ENCODE measurements around the gene FAM240A. TPM values are rescaled to one million over a fixed set of nuclear protein-coding genes. Genes with fewer than 3 reads are reported as not detected.

FAM240A gene
- total RNA-seq, 1 donor from 2014 or later = not detected

DNA sequence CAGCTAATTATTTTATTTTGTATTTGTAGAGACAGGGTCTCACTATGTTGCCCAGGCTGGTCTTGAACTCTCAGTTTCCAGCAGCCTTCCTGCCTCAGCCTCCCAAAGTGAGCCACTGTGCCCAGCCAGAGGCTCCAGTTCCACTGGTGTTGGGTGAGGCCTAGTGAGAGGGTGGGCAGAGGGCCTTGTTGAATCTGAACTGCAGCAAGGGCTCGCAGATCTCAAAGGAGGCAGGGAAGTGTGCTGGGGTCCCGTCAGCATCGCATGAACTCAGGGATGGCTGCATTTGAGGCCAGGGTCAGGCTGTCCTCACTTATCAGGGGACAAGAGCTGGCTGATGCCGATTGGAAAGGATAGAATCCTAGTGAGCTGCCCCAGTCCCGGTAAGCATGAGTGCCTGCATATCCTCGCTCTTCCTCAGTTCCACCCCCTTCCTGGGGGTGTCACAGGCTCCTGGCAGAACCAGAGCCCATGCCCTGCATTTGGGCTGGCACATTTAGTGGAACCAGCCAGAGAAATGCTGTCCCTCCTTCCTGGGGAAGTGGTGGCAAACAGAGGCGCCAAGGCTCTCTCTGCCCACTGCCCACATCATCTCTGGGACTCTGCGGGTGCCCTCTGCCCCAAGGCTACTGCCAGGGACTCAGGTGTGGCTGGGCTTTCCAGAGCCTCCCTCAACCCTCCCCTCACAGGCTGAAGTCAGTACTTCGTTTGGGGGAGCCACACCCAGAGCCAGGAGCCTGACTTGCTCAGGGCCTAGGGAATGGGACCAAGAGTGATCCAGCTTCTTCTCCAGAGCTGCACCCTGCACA lies 57.1 kb downstream of the FAM240A start:
- Mint-ChIP-seq H3K27me3 (ENCODE audit: unreplicated experiment) (no peaks in the 10 kb centered on the region), H3K9me3 (ENCODE audit: unreplicated experiment) (no peaks in the 10 kb centered on the region), H3K27ac (ENCODE audit: unreplicated experiment) (no peak overlapping the region), H3K36me3 (ENCODE audit: unreplicated experiment) (no peaks in the 10 kb centered on the region), H3K4me3 (ENCODE audit: unreplicated experiment) (no peak overlapping the region), H3K4me1 (ENCODE audit: unreplicated experiment) (no peaks in the 10 kb centered on the region)
- DNase-seq (ENCODE audit: extremely low spot score, unreplicated experiment) = no peak
- TF ChIP-seq, protein P1, sequence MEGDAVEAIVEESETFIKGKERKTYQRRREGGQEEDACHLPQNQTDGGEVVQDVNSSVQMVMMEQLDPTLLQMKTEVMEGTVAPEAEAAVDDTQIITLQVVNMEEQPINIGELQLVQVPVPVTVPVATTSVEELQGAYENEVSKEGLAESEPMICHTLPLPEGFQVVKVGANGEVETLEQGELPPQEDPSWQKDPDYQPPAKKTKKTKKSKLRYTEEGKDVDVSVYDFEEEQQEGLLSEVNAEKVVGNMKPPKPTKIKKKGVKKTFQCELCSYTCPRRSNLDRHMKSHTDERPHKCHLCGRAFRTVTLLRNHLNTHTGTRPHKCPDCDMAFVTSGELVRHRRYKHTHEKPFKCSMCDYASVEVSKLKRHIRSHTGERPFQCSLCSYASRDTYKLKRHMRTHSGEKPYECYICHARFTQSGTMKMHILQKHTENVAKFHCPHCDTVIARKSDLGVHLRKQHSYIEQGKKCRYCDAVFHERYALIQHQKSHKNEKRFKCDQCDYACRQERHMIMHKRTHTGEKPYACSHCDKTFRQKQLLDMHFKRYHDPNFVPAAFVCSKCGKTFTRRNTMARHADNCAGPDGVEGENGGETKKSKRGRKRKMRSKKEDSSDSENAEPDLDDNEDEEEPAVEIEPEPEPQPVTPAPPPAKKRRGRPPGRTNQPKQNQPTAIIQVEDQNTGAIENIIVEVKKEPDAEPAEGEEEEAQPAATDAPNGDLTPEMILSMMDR (IDR thresholded peaks at IDR 0.05) = no peak

DNA sequence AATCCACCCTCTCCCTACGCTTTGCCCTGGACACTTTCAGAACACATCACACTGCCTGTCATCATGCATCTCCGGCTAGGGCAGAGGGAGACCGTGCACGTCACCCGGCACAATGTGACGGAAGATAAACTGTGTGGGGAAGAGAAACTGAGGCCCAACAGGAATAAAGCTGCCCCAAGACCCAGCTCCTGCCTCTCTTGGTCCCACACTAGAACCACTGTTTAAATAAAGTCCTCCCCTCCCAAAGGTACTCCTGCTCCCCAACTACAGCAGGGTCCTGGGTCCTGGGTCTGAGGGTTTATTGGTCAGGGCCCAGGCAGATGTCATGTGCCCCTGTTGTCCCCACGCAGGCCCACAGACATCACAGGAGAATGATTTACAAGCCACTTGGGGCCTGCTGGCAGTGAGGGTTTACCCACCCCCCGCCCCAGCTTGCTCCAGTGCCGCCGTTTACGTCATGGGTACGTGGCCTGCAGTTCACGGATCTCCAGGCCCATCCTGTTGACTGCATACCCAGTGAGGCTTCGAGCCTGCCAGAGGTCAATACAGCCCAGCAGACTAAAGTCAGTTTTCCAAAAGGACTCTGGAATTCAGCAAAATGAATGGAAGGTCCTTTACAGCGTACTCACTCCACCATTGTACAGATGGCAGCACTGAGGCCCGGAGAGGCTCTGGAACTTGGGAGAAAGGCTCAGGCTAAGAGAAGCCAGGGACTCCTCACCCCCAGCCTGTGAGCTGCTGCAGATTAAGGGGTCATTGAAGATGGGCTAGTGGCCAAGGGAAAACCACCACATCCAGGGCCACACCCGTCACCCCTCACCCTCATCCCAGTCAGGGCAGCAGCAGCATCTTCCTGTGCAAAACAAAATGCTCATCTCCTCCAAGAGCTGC lies 57.9 kb downstream of the FAM240A start:
- Mint-ChIP-seq H3K9me3 (ENCODE audit: unreplicated experiment) (no peaks in the 10 kb centered on the region), H3K27me3 (ENCODE audit: unreplicated experiment) (no peaks in the 10 kb centered on the region), H3K4me3 (ENCODE audit: unreplicated experiment) (no peak overlapping the region), H3K27ac (ENCODE audit: unreplicated experiment) (no peak overlapping the region), H3K4me1 (ENCODE audit: unreplicated experiment) (no peaks in the 10 kb centered on the region), H3K36me3 (ENCODE audit: unreplicated experiment) (no peaks in the 10 kb centered on the region)
- DNase-seq (ENCODE audit: extremely low spot score, unreplicated experiment) = no peak
- TF ChIP-seq, protein P1 (IDR thresholded peaks at IDR 0.05) = no peak

DNA sequence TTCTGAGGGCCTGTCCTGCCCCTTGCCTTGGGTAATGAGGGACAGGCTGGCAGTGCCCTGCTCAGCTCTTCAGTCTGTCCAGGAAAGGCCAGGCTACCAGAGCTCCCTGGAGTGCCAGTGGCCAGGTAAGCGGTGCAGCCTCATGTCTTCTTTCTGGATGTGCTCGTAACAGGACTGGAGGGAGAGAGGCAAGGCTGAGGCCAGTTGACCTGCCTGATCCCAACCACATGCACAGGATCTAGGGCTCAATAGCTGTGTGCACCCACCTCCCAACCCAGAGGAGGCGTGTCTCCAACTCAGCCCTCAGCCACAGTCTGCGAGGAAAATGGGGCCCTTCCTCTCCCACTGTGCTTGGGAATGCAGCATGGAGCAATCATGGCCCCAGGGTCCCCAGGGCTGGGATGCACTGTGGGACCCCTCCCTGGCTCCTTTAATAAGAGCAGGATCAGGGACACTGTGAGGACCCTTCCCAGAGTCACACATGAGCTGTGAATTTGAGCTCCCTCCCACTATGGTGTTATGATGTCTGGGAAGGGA lies 58.6 kb downstream of the FAM240A start:
- Mint-ChIP-seq H3K9me3 (ENCODE audit: unreplicated experiment) (no peaks in the 10 kb centered on the region), H3K27me3 (ENCODE audit: unreplicated experiment) (no peaks in the 10 kb centered on the region), H3K27ac (ENCODE audit: unreplicated experiment) (no peak overlapping the region), H3K36me3 (ENCODE audit: unreplicated experiment) (no peaks in the 10 kb centered on the region), H3K4me1 (ENCODE audit: unreplicated experiment) (no peaks in the 10 kb centered on the region), H3K4me3 (ENCODE audit: unreplicated experiment) (no peak overlapping the region)
- TF ChIP-seq, protein P1 (IDR thresholded peaks at IDR 0.05) = no peak
- no peak for DNase-seq (ENCODE audit: extremely low spot score, unreplicated experiment)

DNA sequence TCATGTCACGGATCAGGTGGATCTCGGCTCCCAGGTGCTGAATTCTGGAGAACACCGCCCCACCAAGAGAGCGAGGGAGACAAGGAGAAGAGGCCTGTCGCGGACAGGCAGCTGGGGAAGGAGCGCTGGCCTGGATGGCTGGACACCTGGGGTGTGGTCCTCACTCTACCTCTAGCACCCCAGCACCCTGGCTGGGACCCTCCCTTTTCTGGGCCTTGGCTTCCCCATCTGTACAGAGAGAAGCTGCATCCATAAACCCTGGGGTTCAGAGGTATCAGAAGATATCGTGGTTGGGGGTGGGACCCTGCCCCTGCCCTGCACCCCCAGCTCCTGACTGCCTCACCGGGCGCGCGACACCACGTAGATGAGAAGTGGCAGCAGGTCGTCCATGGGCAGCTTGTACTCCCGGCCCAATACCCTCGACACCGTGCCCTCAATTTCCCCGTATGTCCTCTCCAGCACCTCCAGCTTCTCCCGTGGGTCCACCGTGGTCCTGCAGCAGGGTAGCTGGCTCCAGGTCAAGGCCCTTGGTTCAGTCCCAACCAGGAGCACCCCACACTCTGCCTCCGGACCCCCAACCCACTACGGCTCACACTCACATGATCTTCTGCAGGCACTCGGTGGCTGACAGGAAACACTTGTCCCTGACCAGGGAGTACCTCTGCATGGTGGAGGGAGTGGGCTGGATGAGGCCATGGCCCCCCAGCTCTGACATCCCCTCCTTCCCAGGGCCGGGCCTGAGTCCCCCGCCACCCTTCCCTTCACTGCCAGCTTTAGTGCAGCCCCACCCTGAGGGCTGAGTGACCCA lies 59.4 kb downstream of the FAM240A start:
- no peaks in the 10 kb centered on the region for H3K27me3 Mint-ChIP-seq (ENCODE audit: unreplicated experiment)
- H3K4me1 Mint-ChIP-seq (ENCODE audit: unreplicated experiment) = no peaks in the 10 kb centered on the region
- TF ChIP-seq, protein P1 (IDR thresholded peaks at IDR 0.05) = no peak
- DNase-seq (ENCODE audit: extremely low spot score, unreplicated experiment) = no peak
- no peaks in the 10 kb centered on the region for H3K9me3 Mint-ChIP-seq (ENCODE audit: unreplicated experiment)
- H3K4me3 Mint-ChIP-seq (ENCODE audit: unreplicated experiment) = no peak overlapping the region
- no peaks in the 10 kb centered on the region for H3K36me3 Mint-ChIP-seq (ENCODE audit: unreplicated experiment)
- H3K27ac Mint-ChIP-seq (ENCODE audit: unreplicated experiment) = no peak overlapping the region

All from osteocyte (in vitro differentiated cells).